HepG2 (cell line): Measurements from ENCODE around the gene LRRN1. TPM values are rescaled to one million over a fixed set of nuclear protein-coding genes. Genes with fewer than 3 reads are reported as not detected.

Experiments used
- ATAC-seq: fragments of 200-7000 bp; cut with Tn5 transposase; 3 replicates; pipeline ENCODE4 v1.9.1; 2020; ENCODE audit warnings: mild to moderate bottlenecking, moderate library complexity
- BruUV-seq: library from RNA; stranded (reverse); fragments of 400-500 nt; replicated peaks from 2 replicates; lab custom pipeline; 2021; lab: Mats Ljungman, UMichigan
- CTCF ChIA-PET: fragments of 300-600 bp; formaldehyde crosslinking; extraction: SDS; loops from one replicate; lab custom pipeline; 2021; ENCODE audit warnings: low total read pairs, inconsistent platforms, low intra/inter-chr PET ratio; lab: Yijun Ruan, JAX
- POLR2A ChIA-PET: fragments of 350-600 bp; sonication (Branson Sonifier 250); formaldehyde crosslinking; loops from one replicate; lab custom pipeline; 2020; ENCODE audit warnings: antibody characterized with exemption, inconsistent platforms; lab: Yijun Ruan, JAX
- DNase-seq: peaks from one replicate; pipeline ENCODE4 v3.0.0-alpha.2; 2015; ENCODE audit warnings: low spot score
- FAIRE-seq: peaks from 3 replicates; lab custom pipeline; 2011; peaks lifted over from hg19 to GRCh38; lab: Jason Lieb, UNC
- H2AFZ ChIP-seq: one replicate; pipeline ENCODE4 v1.6.1; 2011; ENCODE audit warnings: low read length, inconsistent platforms
- H3K27ac ChIP-seq: fragments of 300-600 bp; 3 replicates; pipeline ENCODE4 v1.8.0; 2011; ENCODE audit warnings: mixed run types, mild to moderate bottlenecking, mixed read lengths, low read length, inconsistent platforms; ENCODE audit not compliant: insufficient read depth; ENCODE audit errors: extremely low read length
- H3K27me3 ChIP-seq, 2 experiments: fragments of 200-600 bp in 1 of 2; 2 replicates in 1 of 2; 3 replicates in 1 of 2; pipeline versions ENCODE4 v1.6.0 to v1.8.0; 2011; ENCODE audit warnings: low read length in 2 of 2, mild to moderate bottlenecking in 2 of 2, moderate library complexity in 2 of 2, inconsistent platforms in 1 of 2; ENCODE audit not compliant: insufficient read depth in 2 of 2, control insufficient read depth in 1 of 2
- H3K36me3 ChIP-seq, 2 experiments: fragments of 200-600 bp in 1 of 2; replicated peaks in 1 of 2; 2 replicates in 1 of 2; 3 replicates in 1 of 2; pipeline versions ENCODE4 v1.5.1 to v1.8.0; 2011; ENCODE audit warnings: low read length in 2 of 2, inconsistent platforms in 1 of 2; ENCODE audit not compliant: insufficient read depth in 2 of 2, control insufficient read depth in 1 of 2
- H3K4me1 ChIP-seq: 2 replicates; pipeline ENCODE4 v1.5.1; 2012; ENCODE audit warnings: low read length, inconsistent platforms; ENCODE audit not compliant: insufficient read depth
- H3K4me2 ChIP-seq: 2 replicates; pipeline ENCODE4 v1.6.0; 2011; ENCODE audit warnings: low read depth, low read length, inconsistent platforms
- H3K4me3 ChIP-seq, 3 experiments: fragments of 200-600 bp in 1 of 3; sonication (generic), shearing (Covaris generic) in 1 of 3; replicated peaks in 1 of 3; 2 replicates each; pipeline ENCODE4 v1.5.1; 2011 to 2016; ENCODE audit warnings: low read length in 3 of 3, inconsistent platforms in 2 of 3, low read depth in 2 of 3, mild to moderate bottlenecking in 2 of 3, control low read depth in 1 of 3, mixed read lengths in 1 of 3; ENCODE audit not compliant: insufficient read depth in 1 of 3
- H3K79me2 ChIP-seq: one replicate; pipeline ENCODE4 v1.6.1; 2011; ENCODE audit warnings: low read length, inconsistent platforms; ENCODE audit not compliant: insufficient read depth
- H3K9ac ChIP-seq: 2 replicates; pipeline ENCODE4 v1.6.0; 2011; ENCODE audit warnings: mild to moderate bottlenecking, low read depth, low read length, inconsistent platforms; ENCODE audit not compliant: insufficient read depth
- H3K9me3 ChIP-seq: 2 replicates; pipeline ENCODE4 v1.5.1; 2012; ENCODE audit warnings: mild to moderate bottlenecking, low read length
- H4K20me1 ChIP-seq: 2 replicates; pipeline ENCODE4 v1.6.0; 2011; ENCODE audit warnings: inconsistent platforms, mild to moderate bottlenecking, low read length, moderate library complexity; ENCODE audit not compliant: insufficient read depth
- FLYWCH1 ChIP-seq: sonication (generic); formaldehyde crosslinking; IDR thresholded peaks from 2 replicates; pipeline ENCODE4 v1.8.1; 2023; ENCODE audit warnings: mild to moderate bottlenecking, missing genetic modification reagents
- NFE2L1 ChIP-seq: sonication (generic); formaldehyde crosslinking; IDR thresholded peaks from 2 replicates; pipeline ENCODE4 v1.4.0; 2020; ENCODE audit warnings: missing genetic modification reagents, mild to moderate bottlenecking, borderline replicate concordance
- NPAS2 ChIP-seq: sonication (generic); formaldehyde crosslinking; IDR thresholded peaks from 2 replicates; pipeline ENCODE4 v1.8.0; 2022; ENCODE audit warnings: mild to moderate bottlenecking, missing genetic modification reagents, borderline replicate concordance
- SP2 ChIP-seq: sonication (generic); formaldehyde crosslinking; IDR thresholded peaks from 2 replicates; pipeline ENCODE4 v1.5.1; 2020; ENCODE audit warnings: mild to moderate bottlenecking, missing genetic modification reagents
- TGIF2 ChIP-seq: IDR thresholded peaks from 2 replicates; pipeline ENCODE4 v1.6.1; 2016; ENCODE audit warnings: control low read depth, missing compliant biosample characterization
- XRCC5 ChIP-seq: fragments of 200-400 bp; formaldehyde crosslinking; optimal IDR thresholded peaks from 2 replicates; pipeline ENCODE3; 2017; ENCODE audit warnings: mild to moderate bottlenecking, low read length
- ZNF670 ChIP-seq: sonication (generic); formaldehyde crosslinking; IDR thresholded peaks from 2 replicates; pipeline ENCODE4 v1.8.0; 2022; ENCODE audit warnings: mild to moderate bottlenecking, missing genetic modification reagents, borderline replicate concordance
- WGBS: methylation state at CpG from one replicate; pipeline ENCODE4 v1.1.6; 2017; ENCODE audit warnings: low lambda C conversion rate; 5-methylcytosine and 5-hydroxymethylcytosine counted together
- in situ Hi-C: cut with HindIII; loops from 2 replicates; pipeline ENCODE4 v1.10.0; 2017; ENCODE audit warnings: low pct_unique_long_range_greater_than_20kb; ENCODE audit not compliant: extremely low pct_ligation_motif_present
- intact Hi-C: fragments of 100-400 bp; cut with micrococcal nuclease; formaldehyde crosslinking; loops from one replicate; pipeline ENCODE4 v1.10.0; 2022; ENCODE audit not compliant: unreplicated experiment
- polyA plus RNA-seq, 8 experiments: library from polyadenylated mRNA; depleted of rRNA in 3 of 8; stranded (reverse) in 7 of 8; unstranded in 1 of 8; fragments of >200 nt; fragmentation: Illumina TruSeq in 4 of 8; extraction: Trizol in 4 of 8; gene quantifications; 2 replicates each; pipeline versions ENCODE4 v1.2.1 to v1.2.3, GENCODE V29; 2011 to 2016; ENCODE audit warnings: low read depth in 4 of 8, missing spikeins in 1 of 8, mixed read lengths in 1 of 8; ENCODE audit not compliant: insufficient read depth in 1 of 8
- total RNA-seq, 5 experiments: library from RNA; depleted of rRNA; stranded (reverse); fragments of >200 nt; fragmentation: Illumina TruSeq; extraction: Trizol; gene quantifications; 2 replicates each; pipeline ENCODE4 v1.2.3, GENCODE V29; 2016; ENCODE audit warnings: low read depth in 1 of 5
- TF ChIP-seq, protein P1 (sequence below): sonication (generic); formaldehyde crosslinking; conservative IDR thresholded peaks from 2 replicates; pipeline ENCODE4 v1.4.0; 2020; ENCODE audit warnings: mild to moderate bottlenecking, missing genetic modification reagents, moderate library complexity
- TF ChIP-seq, protein P2 (sequence below): sonication (generic); formaldehyde crosslinking; IDR thresholded peaks from 2 replicates; pipeline ENCODE4 v1.8.0; 2022; ENCODE audit warnings: missing genetic modification reagents, mild to moderate bottlenecking, inconsistent platforms, borderline replicate concordance
- TF ChIP-seq, protein P3 (sequence below): sonication (generic); formaldehyde crosslinking; IDR thresholded peaks from 2 replicates; pipeline ENCODE4 v1.5.0; 2020; ENCODE audit warnings: missing genetic modification reagents
- TF ChIP-seq, protein P4 (sequence below): sonication (generic); formaldehyde crosslinking; conservative IDR thresholded peaks from 2 replicates; pipeline ENCODE4 v1.4.0; 2020; ENCODE audit warnings: missing genetic modification reagents

Gene LRRN1
- total and polyA plus RNA-seq, 2 of the 13 experiments (the other 11 are each of a cell fraction or from before 2014, with no cell fraction given) = not detected

DNA sequence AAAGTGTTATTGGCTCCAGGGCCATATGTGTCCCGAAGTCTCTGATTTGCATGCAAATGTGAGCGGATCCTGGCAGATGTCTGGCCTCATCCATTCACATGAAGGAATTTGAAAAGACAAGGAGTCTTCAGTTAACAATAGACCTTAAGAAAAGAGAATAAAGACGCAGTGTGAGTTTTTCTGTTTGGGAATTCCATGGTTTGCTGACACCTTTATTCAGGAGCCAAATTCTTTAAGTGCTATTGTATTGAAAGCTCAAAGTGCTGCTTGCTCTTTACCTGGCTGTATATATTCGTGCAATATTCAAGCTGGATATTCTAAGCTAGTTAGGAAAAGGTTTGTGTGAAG, 2.2 kb downstream of the LRRN1 start:
- no peak overlapping the region for H3K4me2 ChIP-seq
- peaks cover 4 to 35% of the 10 kb centered on the region in 2 experiments for H3K27me3 ChIP-seq
- intact Hi-C loops (no loop called here), in situ Hi-C loops (no loop called here)
- no peaks in the 10 kb centered on the region for H3K36me3 ChIP-seq
- no peak overlapping the region for H2AFZ ChIP-seq
- WGBS = 18% methylated on average over 4 of the region's 4 CpGs
- no peak overlapping the region for H3K9ac ChIP-seq
- FAIRE-seq = no peak
- ChIA-PET POLR2A (no interaction called here), CTCF (no interaction called here)
- no peaks in the 10 kb centered on the region for H3K4me1 ChIP-seq
- no peak for ATAC-seq
- H3K27ac ChIP-seq = no peak overlapping the region
- TF ChIP-seq, protein P1, sequence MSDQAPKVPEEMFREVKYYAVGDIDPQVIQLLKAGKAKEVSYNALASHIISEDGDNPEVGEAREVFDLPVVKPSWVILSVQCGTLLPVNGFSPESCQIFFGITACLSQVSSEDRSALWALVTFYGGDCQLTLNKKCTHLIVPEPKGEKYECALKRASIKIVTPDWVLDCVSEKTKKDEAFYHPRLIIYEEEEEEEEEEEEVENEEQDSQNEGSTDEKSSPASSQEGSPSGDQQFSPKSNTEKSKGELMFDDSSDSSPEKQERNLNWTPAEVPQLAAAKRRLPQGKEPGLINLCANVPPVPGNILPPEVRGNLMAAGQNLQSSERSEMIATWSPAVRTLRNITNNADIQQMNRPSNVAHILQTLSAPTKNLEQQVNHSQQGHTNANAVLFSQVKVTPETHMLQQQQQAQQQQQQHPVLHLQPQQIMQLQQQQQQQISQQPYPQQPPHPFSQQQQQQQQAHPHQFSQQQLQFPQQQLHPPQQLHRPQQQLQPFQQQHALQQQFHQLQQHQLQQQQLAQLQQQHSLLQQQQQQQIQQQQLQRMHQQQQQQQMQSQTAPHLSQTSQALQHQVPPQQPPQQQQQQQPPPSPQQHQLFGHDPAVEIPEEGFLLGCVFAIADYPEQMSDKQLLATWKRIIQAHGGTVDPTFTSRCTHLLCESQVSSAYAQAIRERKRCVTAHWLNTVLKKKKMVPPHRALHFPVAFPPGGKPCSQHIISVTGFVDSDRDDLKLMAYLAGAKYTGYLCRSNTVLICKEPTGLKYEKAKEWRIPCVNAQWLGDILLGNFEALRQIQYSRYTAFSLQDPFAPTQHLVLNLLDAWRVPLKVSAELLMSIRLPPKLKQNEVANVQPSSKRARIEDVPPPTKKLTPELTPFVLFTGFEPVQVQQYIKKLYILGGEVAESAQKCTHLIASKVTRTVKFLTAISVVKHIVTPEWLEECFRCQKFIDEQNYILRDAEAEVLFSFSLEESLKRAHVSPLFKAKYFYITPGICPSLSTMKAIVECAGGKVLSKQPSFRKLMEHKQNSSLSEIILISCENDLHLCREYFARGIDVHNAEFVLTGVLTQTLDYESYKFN (CRISPR knock-in tag) = no peak
- TF ChIP-seq FLYWCH1 (CRISPR knock-in tag) = no peak
- no peaks in the 10 kb centered on the region for H3K79me2 ChIP-seq
- H3K9me3 ChIP-seq = no peaks in the 10 kb centered on the region
- DNase-seq = no peak
- H4K20me1 ChIP-seq = no peaks in the 10 kb centered on the region
- BruUV-seq = no TSS peak
- no peak overlapping the region for H3K4me3 ChIP-seq

DNA sequence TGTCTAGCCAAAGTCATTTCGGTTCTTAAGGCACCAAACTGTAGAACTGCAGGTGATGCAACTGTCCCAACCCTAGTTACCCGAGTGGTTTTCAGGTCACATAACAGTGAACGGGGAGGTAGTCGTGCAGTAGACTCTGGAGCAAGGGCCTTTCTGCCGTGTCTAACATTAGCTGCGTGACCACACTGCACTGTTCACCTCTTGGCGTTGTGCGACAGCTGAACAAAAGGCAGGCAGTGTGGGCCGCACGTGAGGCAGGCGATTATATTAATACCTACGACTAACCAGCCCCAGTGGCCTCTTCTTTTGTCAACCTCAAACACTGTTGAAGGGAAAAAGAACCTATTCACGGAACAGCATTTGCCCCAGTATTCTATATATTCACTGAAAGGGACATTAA, 2.8 kb downstream of the LRRN1 start:
- no peaks in the 10 kb centered on the region for H3K9me3 ChIP-seq
- DNase-seq (no peak), FAIRE-seq (no peak), ATAC-seq (no peak)
- H3K27me3 ChIP-seq = peaks cover 4 to 35% of the 10 kb centered on the region in 2 experiments
- H3K27ac ChIP-seq = no peak overlapping the region
- no peak overlapping the region for H2AFZ ChIP-seq
- no peaks in the 10 kb centered on the region for H3K79me2 ChIP-seq
- intact Hi-C loops (no loop called here), in situ Hi-C loops (no loop called here)
- H4K20me1 ChIP-seq = no peaks in the 10 kb centered on the region
- H3K9ac ChIP-seq = no peak overlapping the region
- ChIA-PET CTCF (no interaction called here), POLR2A (no interaction called here)
- H3K4me3 ChIP-seq = no peak overlapping the region
- no TSS peak for BruUV-seq
- no peak overlapping the region for H3K4me2 ChIP-seq
- no peaks in the 10 kb centered on the region for H3K4me1 ChIP-seq
- 58% methylated on average over 13 of the region's 13 CpGs for WGBS
- H3K36me3 ChIP-seq = no peaks in the 10 kb centered on the region
- TF ChIP-seq, protein P2, sequence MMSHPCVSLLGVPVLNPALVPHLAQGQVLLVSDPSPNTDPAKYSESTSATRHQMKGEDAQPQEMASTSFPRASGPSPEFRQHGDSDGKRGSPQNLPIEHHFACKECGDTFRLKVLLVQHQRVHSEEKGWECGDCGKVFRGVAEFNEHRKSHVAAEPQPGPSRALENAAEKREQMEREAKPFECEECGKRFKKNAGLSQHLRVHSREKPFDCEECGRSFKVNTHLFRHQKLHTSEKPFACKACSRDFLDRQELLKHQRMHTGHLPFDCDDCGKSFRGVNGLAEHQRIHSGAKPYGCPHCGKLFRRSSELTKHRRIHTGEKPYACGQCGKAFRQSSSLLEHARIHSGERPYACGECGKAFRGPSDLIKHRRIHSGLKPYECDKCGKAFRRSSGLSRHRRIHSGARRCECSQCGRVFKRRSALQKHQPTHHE (CRISPR knock-in tag) = no peak
- TF ChIP-seq NFE2L1 (CRISPR knock-in tag) = no peak
- TF ChIP-seq, protein P3, sequence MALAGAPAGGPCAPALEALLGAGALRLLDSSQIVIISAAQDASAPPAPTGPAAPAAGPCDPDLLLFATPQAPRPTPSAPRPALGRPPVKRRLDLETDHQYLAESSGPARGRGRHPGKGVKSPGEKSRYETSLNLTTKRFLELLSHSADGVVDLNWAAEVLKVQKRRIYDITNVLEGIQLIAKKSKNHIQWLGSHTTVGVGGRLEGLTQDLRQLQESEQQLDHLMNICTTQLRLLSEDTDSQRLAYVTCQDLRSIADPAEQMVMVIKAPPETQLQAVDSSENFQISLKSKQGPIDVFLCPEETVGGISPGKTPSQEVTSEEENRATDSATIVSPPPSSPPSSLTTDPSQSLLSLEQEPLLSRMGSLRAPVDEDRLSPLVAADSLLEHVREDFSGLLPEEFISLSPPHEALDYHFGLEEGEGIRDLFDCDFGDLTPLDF = no peak
- TF ChIP-seq, protein P4, sequence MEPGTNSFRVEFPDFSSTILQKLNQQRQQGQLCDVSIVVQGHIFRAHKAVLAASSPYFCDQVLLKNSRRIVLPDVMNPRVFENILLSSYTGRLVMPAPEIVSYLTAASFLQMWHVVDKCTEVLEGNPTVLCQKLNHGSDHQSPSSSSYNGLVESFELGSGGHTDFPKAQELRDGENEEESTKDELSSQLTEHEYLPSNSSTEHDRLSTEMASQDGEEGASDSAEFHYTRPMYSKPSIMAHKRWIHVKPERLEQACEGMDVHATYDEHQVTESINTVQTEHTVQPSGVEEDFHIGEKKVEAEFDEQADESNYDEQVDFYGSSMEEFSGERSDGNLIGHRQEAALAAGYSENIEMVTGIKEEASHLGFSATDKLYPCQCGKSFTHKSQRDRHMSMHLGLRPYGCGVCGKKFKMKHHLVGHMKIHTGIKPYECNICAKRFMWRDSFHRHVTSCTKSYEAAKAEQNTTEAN = no peak
- no peak for TF ChIP-seq NPAS2 (CRISPR knock-in tag)
- no peak for TF ChIP-seq ZNF670 (CRISPR knock-in tag)
- TF ChIP-seq TGIF2 = no peak
- TF ChIP-seq XRCC5 = no peak
- TF ChIP-seq SP2 (CRISPR knock-in tag) = no peak
